Naive thymus-derived CD4-positive, alpha-beta T cell (primary cell): ENCODE results near the gene FBXO31. TPM values are rescaled to one million over a fixed set of nuclear protein-coding genes. Genes with fewer than 3 reads are reported as not detected.

Experiments used
- ATAC-seq: fragments of 150-1000 bp; cut with Tn5 transposase; 2 replicates; pipeline ENCODE4 v1.10.0; 2021; ENCODE audit warnings: mild to moderate bottlenecking, moderate library complexity
- CTCF ChIA-PET: fragments of 350-600 bp; sonication (Branson Sonifier 250); formaldehyde crosslinking; loops from one replicate; lab custom pipeline; 2021; ENCODE audit warnings: antibody characterized with exemption; lab: Charles Lee
- POLR2A ChIA-PET: fragments of 350-600 bp; sonication (Branson Sonifier 250); formaldehyde crosslinking; loops from one replicate; lab custom pipeline; 2021; ENCODE audit warnings: antibody characterized with exemption, inconsistent platforms; lab: Charles Lee
- DNase-seq, 9 donors: peaks; one replicate each; pipeline versions ENCODE4 v3.0.0 to v3.0.0-alpha.2; 2020 to 2022; ENCODE audit warnings: mixed read lengths in 1 of 9
- H3K27ac ChIP-seq: one replicate; pipeline ENCODE4 v1.7.0; 2013; ENCODE audit warnings: mild to moderate bottlenecking, low read depth, low read length, moderate library complexity
- H3K27me3 ChIP-seq, 2 donors: one replicate each; pipeline ENCODE4 v1.7.0; 2013; ENCODE audit warnings: low read length in 2 of 2, mild to moderate bottlenecking in 2 of 2, moderate library complexity in 2 of 2; ENCODE audit not compliant: control insufficient read depth in 2 of 2, insufficient read depth in 2 of 2
- H3K36me3 ChIP-seq, 3 experiments: 1 replicate in 2 of 3; 2 replicates in 1 of 3; pipeline ENCODE4 v1.7.0; 2013; ENCODE audit warnings: low read length in 3 of 3, mild to moderate bottlenecking in 3 of 3, moderate library complexity in 1 of 3; ENCODE audit not compliant: insufficient read depth in 3 of 3, control insufficient read depth in 2 of 3
- H3K4me1 ChIP-seq, 2 donors: one replicate each; pipeline ENCODE4 v1.7.0; 2013; ENCODE audit warnings: low read length in 2 of 2, mild to moderate bottlenecking in 2 of 2, moderate library complexity in 1 of 2; ENCODE audit not compliant: control insufficient read depth in 2 of 2, insufficient read depth in 2 of 2
- H3K4me3 ChIP-seq: 2 replicates; pipeline ENCODE4 v1.7.0; 2013; ENCODE audit warnings: mild to moderate bottlenecking, low read length
- H3K9me3 ChIP-seq, 3 experiments: 1 replicate in 2 of 3; 2 replicates in 1 of 3; pipeline ENCODE4 v1.7.0; 2013; ENCODE audit warnings: low read length in 3 of 3; ENCODE audit not compliant: control insufficient read depth in 2 of 3
- H3K27ac Mint-ChIP-seq, 9 donors: one replicate each; pipeline ENCODE4 v1.8.0; 2020 to 2022; ENCODE audit warnings: mixed read lengths in 9 of 9, mild to moderate bottlenecking in 8 of 9, moderate library complexity in 5 of 9, inconsistent platforms in 2 of 9
- H3K27me3 Mint-ChIP-seq, 5 donors: one replicate each; pipeline ENCODE4 v1.8.0; 2021 to 2022; ENCODE audit warnings: mixed read lengths in 5 of 5, mild to moderate bottlenecking in 1 of 5
- H3K36me3 Mint-ChIP-seq, 5 donors: one replicate each; pipeline ENCODE4 v1.8.0; 2020 to 2022; ENCODE audit warnings: mixed read lengths in 5 of 5, mild to moderate bottlenecking in 3 of 5, inconsistent platforms in 1 of 5
- H3K4me1 Mint-ChIP-seq, 7 donors: one replicate each; pipeline ENCODE4 v1.8.0; 2020 to 2022; ENCODE audit warnings: mixed read lengths in 7 of 7, mild to moderate bottlenecking in 3 of 7, inconsistent platforms in 1 of 7
- H3K4me3 Mint-ChIP-seq, 10 donors: one replicate each; pipeline ENCODE4 v1.8.0; 2020 to 2022; ENCODE audit warnings: mild to moderate bottlenecking in 10 of 10, mixed read lengths in 10 of 10, moderate library complexity in 6 of 10, inconsistent platforms in 2 of 10
- H3K9me3 Mint-ChIP-seq, 11 donors: one replicate each; pipeline ENCODE4 v1.8.0; 2020 to 2022; ENCODE audit warnings: mixed read lengths in 11 of 11, mild to moderate bottlenecking in 4 of 11, inconsistent platforms in 1 of 11, moderate library complexity in 1 of 11
- intact Hi-C, 2 donors: fragments of 100-400 bp; cut with micrococcal nuclease; formaldehyde crosslinking; loops; one replicate each; pipeline ENCODE4 v1.15.1; 2023
- polyA plus RNA-seq, 2 donors: library from polyadenylated mRNA; unstranded; fragments of 300-500 nt; fragmentation: Illumina TruSeq; gene quantifications; one replicate each; pipeline ENCODE4 v1.2.3, GENCODE V29; 2021
- total RNA-seq, 6 experiments: library from RNA in 5 of 6; stranded (reverse) in 5 of 6; gene quantifications; 1 replicate in 5 of 6; 2 replicates in 1 of 6; pipeline ENCODE4 v1.2.3 and lab custom pipeline; 2021 to 2026

Gene FBXO31
- total and polyA plus RNA-seq, 7 experiments from 2014 or later = 16.8 to 41.9 (median 30.8) TPM

DNA sequence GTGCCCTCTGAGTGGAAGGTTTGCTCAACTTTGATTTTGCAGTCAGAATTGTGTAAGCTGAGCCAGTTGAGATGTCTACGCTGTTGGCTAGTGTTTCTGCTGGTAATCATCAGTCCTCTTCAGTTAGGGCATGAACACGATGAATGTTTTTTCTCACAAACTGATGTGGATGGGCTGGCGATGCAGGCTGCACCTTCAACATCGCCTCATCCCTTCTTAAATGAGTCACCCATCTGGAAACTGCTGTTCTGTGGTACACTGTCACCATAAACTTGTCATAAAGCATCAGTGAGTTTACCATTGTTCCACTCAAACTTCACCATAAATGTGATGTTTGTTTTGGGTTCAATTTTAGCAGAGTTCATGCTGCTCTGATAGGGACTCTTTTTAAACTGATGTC, 74.8 kb downstream of the FBXO31 start:
- H3K4me3 ChIP-seq = no peak overlapping the region
- H3K27ac ChIP-seq = no peak overlapping the region
- Mint-ChIP-seq H3K4me1 (peaks cover under 1 to 20% (median 4%) of the 10 kb centered on the region in 7 donors), H3K27ac (peak overlapping the region in 1 of 9 donors; percentile 70), H3K9me3 (peaks cover 0 to 7% (median 0%) of the 10 kb centered on the region in 11 donors), H3K27me3 (no peaks in the 10 kb centered on the region), H3K4me3 (peak overlapping the region in 1 of 10 donors; percentile 50), H3K36me3 (peaks cover 0 to 6% (median 0%) of the 10 kb centered on the region in 5 donors)
- no peaks in the 10 kb centered on the region for H3K27me3 ChIP-seq
- no peaks in the 10 kb centered on the region for H3K9me3 ChIP-seq
- ATAC-seq (no peak), DNase-seq (no peak)
- intact Hi-C loops = no loop called here
- no peaks in the 10 kb centered on the region for H3K4me1 ChIP-seq
- ChIA-PET CTCF (interaction anchor here (0.5 kb wide), 1 partner anchor 11 kb away, joined by 3 read pairs; no protein-coding TSS in a partner anchor), POLR2A (no interaction called here)
- H3K36me3 ChIP-seq = no peaks in the 10 kb centered on the region

DNA sequence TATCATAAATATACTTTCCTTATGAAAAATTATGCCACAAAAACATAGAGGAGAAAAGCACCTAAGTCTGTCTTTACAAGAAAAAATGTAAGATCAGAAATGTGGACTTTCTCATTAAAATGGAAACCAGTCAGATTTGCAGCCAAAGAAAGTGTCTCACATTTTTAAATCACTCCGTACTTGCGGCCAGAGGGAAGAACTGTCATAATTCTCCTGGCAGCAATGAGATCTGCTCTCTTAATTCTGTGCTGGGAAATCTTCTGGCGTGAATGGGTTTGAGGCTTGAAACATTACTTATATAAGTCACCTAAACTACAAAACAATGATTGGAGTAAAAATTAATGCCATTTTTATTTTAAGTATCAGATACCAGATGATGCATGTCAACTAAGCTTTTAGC, 77.1 kb downstream of the FBXO31 start:
- ChIA-PET POLR2A (no interaction called here), CTCF (no interaction called here)
- no peak overlapping the region for H3K27ac Mint-ChIP-seq
- peaks cover 0 to 7% (median 0%) of the 10 kb centered on the region in 11 donors for H3K9me3 Mint-ChIP-seq
- Histone ChIP-seq H3K9me3 (no peaks in the 10 kb centered on the region), H3K4me3 (no peak overlapping the region), H3K36me3 (no peaks in the 10 kb centered on the region), H3K27me3 (no peaks in the 10 kb centered on the region), H3K27ac (no peak overlapping the region), H3K4me1 (peaks cover 0 to 6% of the 10 kb centered on the region in 2 donors)
- H3K27me3 Mint-ChIP-seq = no peaks in the 10 kb centered on the region
- peaks cover 3 to 29% (median 9%) of the 10 kb centered on the region in 7 donors for H3K4me1 Mint-ChIP-seq
- intact Hi-C loops = no loop called here
- no peak for DNase-seq
- ATAC-seq = no peak
- no peak overlapping the region for H3K4me3 Mint-ChIP-seq
- H3K36me3 Mint-ChIP-seq = peaks cover 0 to 12% (median 6%) of the 10 kb centered on the region in 5 donors

DNA sequence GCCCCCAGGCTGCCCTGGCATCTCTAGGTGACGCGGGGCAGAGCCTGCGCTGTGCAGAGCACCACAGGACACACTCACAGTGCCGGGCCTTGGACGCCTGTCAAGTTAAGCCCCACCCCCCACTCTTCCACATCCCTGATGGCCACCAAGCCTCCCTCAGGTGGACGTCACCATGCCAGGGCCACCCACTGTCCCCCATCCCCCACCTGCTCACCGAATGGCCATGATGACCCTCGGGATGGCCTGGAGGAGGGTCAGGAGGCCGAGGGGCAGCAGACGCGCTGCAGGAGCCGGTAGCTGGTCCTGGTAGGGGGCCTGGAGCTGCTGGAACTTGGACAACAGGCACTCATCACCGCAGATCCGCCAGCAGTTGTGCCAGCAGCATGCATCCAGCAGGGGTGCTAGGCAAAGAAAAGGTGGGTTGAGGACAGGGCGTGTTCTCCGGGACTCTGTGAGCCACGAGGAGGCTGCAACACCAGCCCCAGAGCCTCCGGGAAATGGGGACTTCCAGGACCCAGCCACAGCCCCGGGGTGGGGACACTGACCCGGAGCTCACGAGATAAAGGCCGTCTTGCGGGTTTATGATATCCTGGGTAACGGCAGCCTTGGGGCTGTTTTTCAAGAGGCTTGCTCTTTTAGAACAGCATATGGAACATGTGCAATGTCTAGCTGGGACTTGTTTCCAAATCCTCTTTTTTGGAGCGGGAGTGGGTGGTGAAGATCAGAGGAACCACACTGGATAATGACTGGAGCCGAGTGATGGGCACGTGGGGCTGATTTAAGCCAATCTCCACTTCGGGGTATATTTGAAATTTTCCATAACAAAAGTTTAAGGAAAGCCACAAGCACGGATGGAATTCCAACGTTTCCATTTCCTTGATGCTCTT, 77.8 kb downstream of the FBXO31 start:
- Histone ChIP-seq H3K4me3 (no peak overlapping the region), H3K27ac (no peak overlapping the region), H3K36me3 (no peaks in the 10 kb centered on the region), H3K27me3 (no peaks in the 10 kb centered on the region), H3K4me1 (peaks cover 0 to 6% of the 10 kb centered on the region in 2 donors), H3K9me3 (no peaks in the 10 kb centered on the region)
- DNase-seq (no peak), ATAC-seq (no peak)
- ChIA-PET POLR2A (no interaction called here), CTCF (interaction anchor here (0.6 kb wide), 2 partner anchors 18 to 184 kb away, joined by 3 read pairs; no protein-coding TSS in a partner anchor)
- no peaks in the 10 kb centered on the region for H3K27me3 Mint-ChIP-seq
- no peak overlapping the region for H3K27ac Mint-ChIP-seq
- no peak overlapping the region for H3K4me3 Mint-ChIP-seq
- intact Hi-C loops = no loop called here
- peaks cover 0 to 12% (median 6%) of the 10 kb centered on the region in 5 donors for H3K36me3 Mint-ChIP-seq
- peaks cover 0 to 7% (median 0%) of the 10 kb centered on the region in 11 donors for H3K9me3 Mint-ChIP-seq
- H3K4me1 Mint-ChIP-seq = peaks cover 3 to 29% (median 9%) of the 10 kb centered on the region in 7 donors

DNA sequence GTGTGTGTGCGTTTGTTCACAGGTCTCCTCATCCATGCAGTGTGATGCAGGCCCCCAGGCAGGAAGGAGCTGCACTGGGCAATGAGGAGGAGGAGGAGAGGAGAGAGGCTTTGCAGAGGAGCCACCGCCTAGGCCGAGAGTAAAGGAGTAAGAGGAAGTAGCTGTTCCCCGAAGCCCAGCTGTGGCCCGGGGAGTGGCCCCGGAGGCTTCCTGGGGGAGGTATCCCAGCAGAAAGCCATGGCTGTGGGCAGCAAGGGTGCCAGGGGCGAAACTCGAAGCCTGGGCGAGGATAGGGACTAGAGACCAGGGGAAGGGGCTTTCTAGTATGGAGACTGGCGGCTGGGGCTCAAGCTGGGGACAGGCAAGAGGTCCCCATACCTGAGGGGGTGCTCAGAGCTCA, 78.6 kb downstream of the FBXO31 start:
- Mint-ChIP-seq H3K27me3 (no peaks in the 10 kb centered on the region), H3K4me1 (peaks cover 3 to 29% (median 9%) of the 10 kb centered on the region in 7 donors), H3K9me3 (peaks cover 0 to 7% (median 0%) of the 10 kb centered on the region in 11 donors), H3K27ac (peak overlapping the region in 1 of 9 donors; percentile 65), H3K36me3 (peaks cover 0 to 12% (median 6%) of the 10 kb centered on the region in 5 donors), H3K4me3 (peak overlapping the region in 1 of 10 donors; percentile 45)
- H3K4me3 ChIP-seq = no peak overlapping the region
- ChIA-PET POLR2A (no interaction called here), CTCF (interaction anchor here (0.6 kb wide), 1 partner anchor 19 kb away, joined by 3 read pairs; no protein-coding TSS in a partner anchor)
- no peaks in the 10 kb centered on the region for H3K36me3 ChIP-seq
- DNase-seq = no peak
- H3K27ac ChIP-seq = no peak overlapping the region
- H3K9me3 ChIP-seq = no peaks in the 10 kb centered on the region
- no peaks in the 10 kb centered on the region for H3K27me3 ChIP-seq
- no peak for ATAC-seq
- intact Hi-C loops = no loop called here
- peaks cover 0 to 6% of the 10 kb centered on the region in 2 donors for H3K4me1 ChIP-seq

DNA sequence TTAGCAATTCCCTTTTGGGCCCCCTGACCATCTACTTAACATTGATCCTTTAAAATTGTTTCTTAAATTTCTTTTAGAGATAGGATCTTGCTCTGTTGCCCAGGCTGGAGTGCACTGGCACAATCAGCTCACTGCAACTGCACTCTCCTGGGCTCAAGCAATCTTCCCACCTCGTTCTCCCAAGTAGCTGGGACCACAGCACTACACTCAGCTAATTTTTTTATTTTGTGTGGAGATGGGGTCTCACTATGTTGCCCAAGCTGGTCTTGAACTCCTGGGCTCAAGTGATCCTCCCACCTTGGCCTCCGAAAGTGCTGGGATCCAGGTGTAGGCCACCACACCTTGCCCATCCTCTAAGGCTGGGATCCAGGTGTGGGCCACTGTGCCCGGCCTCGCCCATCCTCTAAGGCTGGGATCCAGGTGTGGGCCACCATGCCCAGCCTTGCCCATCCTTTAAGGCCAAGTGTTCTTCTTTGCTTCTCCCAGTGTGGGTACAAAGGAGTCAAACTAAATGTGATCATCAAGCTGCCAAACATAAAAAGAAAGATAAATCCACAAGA, 79.5 kb downstream of the FBXO31 start:
- peak overlapping the region in 3 of 9 donors; percentile 46 to 91 (median 86) for H3K27ac Mint-ChIP-seq
- CTCF ChIA-PET = no interaction called here
- peak overlapping the region in 1 of 10 donors; percentile 73 for H3K4me3 Mint-ChIP-seq
- POLR2A ChIA-PET = no interaction called here
- H3K36me3 Mint-ChIP-seq = peaks cover 0 to 12% (median 5%) of the 10 kb centered on the region in 5 donors
- intact Hi-C loops = no loop called here
- peaks cover 3 to 29% (median 9%) of the 10 kb centered on the region in 7 donors for H3K4me1 Mint-ChIP-seq
- no peaks in the 10 kb centered on the region for H3K27me3 Mint-ChIP-seq
- no peak for ATAC-seq
- no peak overlapping the region for H3K27ac ChIP-seq
- H3K27me3 ChIP-seq = no peaks in the 10 kb centered on the region
- H3K4me1 ChIP-seq = peaks cover 0 to 6% of the 10 kb centered on the region in 2 donors
- H3K9me3 ChIP-seq = no peaks in the 10 kb centered on the region
- H3K9me3 Mint-ChIP-seq = peaks cover 0 to 7% (median 0%) of the 10 kb centered on the region in 11 donors
- DNase-seq = no peak
- H3K36me3 ChIP-seq = no peaks in the 10 kb centered on the region
- H3K4me3 ChIP-seq = no peak overlapping the region

DNA sequence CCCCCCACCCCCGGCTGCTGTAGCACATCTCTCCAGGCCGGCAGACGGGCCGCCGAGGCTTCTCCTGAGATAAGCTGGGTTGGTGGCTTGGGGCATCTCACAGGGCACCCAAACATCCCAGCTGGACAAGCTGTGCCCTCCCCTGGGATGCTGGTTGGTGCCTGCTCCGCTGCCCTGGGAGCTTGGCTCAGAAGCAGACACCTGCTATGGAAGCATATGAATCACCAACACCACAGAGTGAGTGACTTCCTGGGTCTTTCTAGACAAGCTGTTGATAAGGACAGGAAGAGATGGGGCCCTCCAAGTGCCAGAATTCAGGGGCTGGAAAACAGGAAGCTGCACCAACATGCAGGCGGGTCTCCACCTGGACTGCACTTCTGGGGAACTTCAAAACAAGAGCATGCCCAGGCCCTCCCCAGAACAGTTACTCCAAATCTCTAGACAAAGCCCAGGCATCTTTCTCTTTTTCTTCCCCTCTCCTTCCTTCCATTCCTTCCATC, 80.1 kb downstream of the FBXO31 start:
- peaks cover 6 to 24% (median 10%) of the 10 kb centered on the region in 7 donors for H3K4me1 Mint-ChIP-seq
- peak overlapping the region in 4 of 9 donors; percentile 46 to 91 (median 67) for H3K27ac Mint-ChIP-seq
- H3K4me3 Mint-ChIP-seq = peak overlapping the region in 2 of 10 donors; percentile 8 to 73
- no peaks in the 10 kb centered on the region for H3K9me3 ChIP-seq
- no peak overlapping the region for H3K27ac ChIP-seq
- H3K4me3 ChIP-seq = no peak overlapping the region
- H3K27me3 Mint-ChIP-seq = peaks cover 0 to 2% (median 0%) of the 10 kb centered on the region in 5 donors
- H3K9me3 Mint-ChIP-seq = peaks cover 0 to 3% (median 0%) of the 10 kb centered on the region in 11 donors
- peaks cover 0 to 6% of the 10 kb centered on the region in 2 donors for H3K4me1 ChIP-seq
- H3K36me3 ChIP-seq = no peaks in the 10 kb centered on the region
- POLR2A ChIA-PET = no interaction called here
- DNase-seq (no peak), ATAC-seq (no peak)
- intact Hi-C loops = no loop called here
- CTCF ChIA-PET = no interaction called here
- peaks cover 0 to 9% (median 4%) of the 10 kb centered on the region in 5 donors for H3K36me3 Mint-ChIP-seq
- no peaks in the 10 kb centered on the region for H3K27me3 ChIP-seq
